SK-N-MC (cell line): ENCODE data around the gene ANKRD31.

Experiments used
- FOXP2 ChIP-seq: optimal IDR thresholded peaks from 2 replicates; pipeline ENCODE3; 2011; ENCODE audit warnings: mild to moderate bottlenecking, moderate library complexity; ENCODE audit not compliant: insufficient read depth; ENCODE audit errors: extremely low read length, control extremely low read depth
- POLR2AphosphoS5 ChIP-seq: IDR thresholded peaks from 2 replicates; pipeline ENCODE4 v1.6.1; 2012; ENCODE audit warnings: mild to moderate bottlenecking, low read depth, low read length, borderline replicate concordance

DNA sequence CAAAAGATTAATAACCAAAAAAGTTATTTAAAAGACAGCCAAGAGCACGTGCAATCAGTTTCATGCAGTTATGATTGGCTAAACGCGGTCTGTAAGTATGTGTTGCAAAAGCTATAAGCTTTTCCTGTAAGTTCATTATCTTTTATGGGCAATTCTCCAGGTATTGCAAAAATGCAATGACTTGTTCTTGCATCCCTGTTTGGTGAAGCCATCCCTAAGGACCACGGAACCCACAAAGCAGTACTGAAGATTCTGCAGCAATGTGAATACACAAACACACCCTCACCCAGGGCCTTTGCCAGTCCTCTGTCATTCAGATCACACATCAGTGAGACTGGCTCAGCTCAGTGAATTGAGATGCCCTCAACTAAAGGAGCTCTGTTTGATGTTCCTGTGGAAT, 195.7 kb downstream of the ANKRD31 start:
- TF ChIP-seq FOXP2 (no peak), POLR2AphosphoS5 (no peak)
